CD14-positive monocyte (primary cell): ENCODE data around the gene HAGH. TPM values are rescaled to one million over a fixed set of nuclear protein-coding genes. Genes with fewer than 3 reads are reported as not detected.

Experiments used
- DNase-seq, 3 donors: peaks; one replicate each; pipeline ENCODE4 v3.0.0-alpha.2; 2011 to 2022
- H2AFZ ChIP-seq: 2 replicates; pipeline ENCODE4 v1.6.0; 2012; ENCODE audit warnings: mild to moderate bottlenecking, low read depth, low read length, inconsistent platforms; ENCODE audit not compliant: insufficient read depth, poor library complexity, severe bottlenecking
- H3K27ac ChIP-seq, 2 donors: 1 replicate in 1 of 2; 2 replicates in 1 of 2; pipeline ENCODE4 v1.5.1; 2012 to 2013; ENCODE audit warnings: low read length in 2 of 2, control low read depth in 1 of 2, inconsistent platforms in 1 of 2, low read depth in 1 of 2, mild to moderate bottlenecking in 1 of 2
- H3K27me3 ChIP-seq, 2 donors: one replicate each; pipeline versions ENCODE4 v1.6.0 to v1.6.1; 2011 to 2013; ENCODE audit warnings: low read length in 2 of 2; ENCODE audit not compliant: control insufficient read depth in 2 of 2, insufficient read depth in 2 of 2
- H3K36me3 ChIP-seq, 2 donors: replicated peaks in 1 of 2; 1 replicate in 1 of 2; 2 replicates in 1 of 2; pipeline versions ENCODE4 v1.5.1 to v1.6.1; 2012 to 2013; ENCODE audit warnings: low read length in 2 of 2, control low read depth in 1 of 2, inconsistent platforms in 1 of 2, mild to moderate bottlenecking in 1 of 2; ENCODE audit not compliant: insufficient read depth in 2 of 2, control insufficient read depth in 1 of 2
- H3K4me1 ChIP-seq, 2 donors: 1 replicate in 1 of 2; 2 replicates in 1 of 2; pipeline versions ENCODE4 v1.5.1 to v1.6.1; 2012 to 2013; ENCODE audit warnings: low read length in 2 of 2, control low read depth in 1 of 2, inconsistent platforms in 1 of 2, mild to moderate bottlenecking in 1 of 2, moderate library complexity in 1 of 2; ENCODE audit not compliant: insufficient read depth in 2 of 2, control insufficient read depth in 1 of 2
- H3K4me2 ChIP-seq: replicated peaks from 2 replicates; pipeline ENCODE3; 2012; ENCODE audit warnings: low read length, moderate library complexity, mild to moderate bottlenecking; ENCODE audit not compliant: poor library complexity, severe bottlenecking; ENCODE audit errors: extremely low read depth
- H3K4me3 ChIP-seq, 3 experiments: fragments of 200-600 bp in 1 of 3; sonication (generic) in 1 of 3; replicated peaks in 1 of 3; 1 replicate in 2 of 3; 2 replicates in 1 of 3; pipeline ENCODE4 v1.5.1; 2011 to 2013; ENCODE audit warnings: low read length in 3 of 3, mild to moderate bottlenecking in 3 of 3, control low read depth in 2 of 3, low read depth in 2 of 3, inconsistent platforms in 1 of 3, moderate library complexity in 1 of 3
- H3K79me2 ChIP-seq: 2 replicates; pipeline ENCODE4 v1.6.0; 2012; ENCODE audit warnings: mild to moderate bottlenecking, control low read depth, inconsistent platforms, low read length, moderate library complexity; ENCODE audit not compliant: insufficient read depth
- H3K9ac ChIP-seq: 2 replicates; pipeline ENCODE4 v1.6.0; 2017; ENCODE audit warnings: low read length, mild to moderate bottlenecking; ENCODE audit not compliant: insufficient read depth, poor library complexity, severe bottlenecking
- H3K9me3 ChIP-seq, 2 donors: replicated peaks in 1 of 2; 1 replicate in 1 of 2; 2 replicates in 1 of 2; pipeline versions ENCODE4 v1.5.1 to v1.6.1; 2012 to 2013; ENCODE audit warnings: low read length in 2 of 2, control low read depth in 1 of 2; ENCODE audit not compliant: control insufficient read depth in 1 of 2, insufficient read depth in 1 of 2
- H4K20me1 ChIP-seq: 2 replicates; pipeline ENCODE4 v1.6.0; 2012; ENCODE audit warnings: mild to moderate bottlenecking, low read length, control low read depth, moderate library complexity; ENCODE audit not compliant: insufficient read depth
- H3K27ac Mint-ChIP-seq, 7 donors: one replicate each; pipeline ENCODE4 v1.8.0; 2020; ENCODE audit warnings: mild to moderate bottlenecking in 7 of 7, mixed read lengths in 7 of 7, moderate library complexity in 6 of 7, inconsistent platforms in 2 of 7
- H3K27me3 Mint-ChIP-seq, 3 donors: one replicate each; pipeline ENCODE4 v1.8.0; 2021 to 2022; ENCODE audit warnings: low read depth in 3 of 3, mild to moderate bottlenecking in 3 of 3, mixed read lengths in 3 of 3, moderate library complexity in 3 of 3, inconsistent platforms in 1 of 3
- H3K36me3 Mint-ChIP-seq, 2 donors: one replicate each; pipeline ENCODE4 v1.8.0; 2020; ENCODE audit warnings: mixed read lengths in 2 of 2, inconsistent platforms in 1 of 2, mild to moderate bottlenecking in 1 of 2
- H3K4me1 Mint-ChIP-seq: one replicate; pipeline ENCODE4 v1.8.0; 2020; ENCODE audit warnings: mild to moderate bottlenecking, mixed read lengths
- H3K4me3 Mint-ChIP-seq, 2 donors: one replicate each; pipeline ENCODE4 v1.8.0; 2020; ENCODE audit warnings: mild to moderate bottlenecking in 2 of 2, mixed read lengths in 2 of 2, moderate library complexity in 1 of 2
- H3K9me3 Mint-ChIP-seq, 7 donors: one replicate each; pipeline ENCODE4 v1.8.0; 2020 to 2022; ENCODE audit warnings: mixed read lengths in 7 of 7, mild to moderate bottlenecking in 6 of 7, moderate library complexity in 6 of 7, inconsistent platforms in 2 of 7
- CTCF ChIP-seq: fragments of 200-600 bp; IDR thresholded peaks from one replicate; pipeline ENCODE4 v1.8.0; 2022; ENCODE audit warnings: antibody characterized with exemption, mild to moderate bottlenecking
- WGBS: methylation state at CpG from one replicate; pipeline ENCODE4 v1.1.5; 2013; ENCODE audit warnings: missing lambda C conversion rate; ENCODE audit not compliant: insufficient coverage; 5-methylcytosine and 5-hydroxymethylcytosine counted together
- intact Hi-C, 2 donors: fragments of 100-400 bp; cut with micrococcal nuclease; formaldehyde crosslinking; loops; one replicate each; pipeline versions ENCODE4 v1.15.0 to v1.15.1; 2023
- polyA plus RNA-seq, 3 donors: library from polyadenylated mRNA; depleted of rRNA in 1 of 3; unstranded in 2 of 3; stranded (reverse) in 1 of 3; fragments of 300-500 nt in 2 of 3; fragments of >200 nt in 1 of 3; fragmentation: Illumina TruSeq in 2 of 3; gene quantifications; 1 replicate in 2 of 3; 2 replicates in 1 of 3; pipeline ENCODE4 v1.2.3, GENCODE V29; 2012 to 2021

The HAGH gene
- polyA plus RNA-seq, 3 donors = 42.6 to 82.1 (median 47.7) TPM

- Histone ChIP-seq H3K4me3 (no peak overlapping the region), H3K36me3 (peaks cover 72% of the 10 kb centered on the region in 2 donors), H3K79me2 (peaks cover 8% of the 10 kb centered on the region), H3K9me3 (no peaks in the 10 kb centered on the region), H3K27ac (no peak overlapping the region), H4K20me1 (peaks cover 40% of the 10 kb centered on the region), H3K9ac (no peak overlapping the region), H2AFZ (no peak overlapping the region), H3K27me3 (no peaks in the 10 kb centered on the region), H3K4me2 (no peak overlapping the region), H3K4me1 (peaks cover 10 to 14% of the 10 kb centered on the region in 2 donors)
- no peak overlapping the region for H3K4me3 Mint-ChIP-seq
- intact Hi-C loops = no loop called here
- H3K9me3 Mint-ChIP-seq = peaks cover 0 to 2% (median 0%) of the 10 kb centered on the region in 7 donors
- no peak overlapping the region for H3K27ac Mint-ChIP-seq
- TF ChIP-seq CTCF = no peak
- H3K27me3 Mint-ChIP-seq = peaks cover 0 to 1% (median 0%) of the 10 kb centered on the region in 3 donors
- whole genome bisulfite sequencing = 95% methylated on average over 18 of the region's 18 CpGs
- no peak for DNase-seq
- H3K36me3 Mint-ChIP-seq = peaks cover 35 to 61% of the 10 kb centered on the region in 2 donors
- peaks cover 9% of the 10 kb centered on the region for H3K4me1 Mint-ChIP-seq
Observed at GRCh38 chr16:1766701-1767100, 59.9 kb downstream of the HAGH start.

DNA sequence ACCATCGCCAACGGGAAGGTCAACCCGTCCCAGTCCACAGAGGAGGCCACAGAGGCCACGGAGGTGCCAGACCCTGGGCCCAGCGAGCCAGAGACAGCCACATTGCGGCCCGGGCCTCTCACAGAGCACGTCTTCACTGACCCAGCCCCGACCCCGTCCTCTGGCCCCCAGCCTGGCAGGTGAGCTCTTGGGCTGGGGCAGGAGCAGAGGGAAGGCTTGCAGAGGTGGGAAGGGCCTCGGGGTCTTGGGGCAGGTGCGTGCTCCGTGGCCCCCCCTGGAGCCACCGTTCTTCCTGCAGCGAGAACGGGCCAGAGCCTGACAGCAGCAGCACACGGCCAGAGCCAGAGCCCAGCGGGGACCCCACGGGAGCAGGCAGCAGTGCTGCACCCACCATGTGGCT, 60.4 kb downstream of the HAGH start:
- H3K27ac Mint-ChIP-seq = peak overlapping the region in 1 of 7 donors; percentile 69
- H3K9me3 Mint-ChIP-seq = peaks cover 0 to 2% (median 0%) of the 10 kb centered on the region in 7 donors
- no peak for TF ChIP-seq CTCF
- no peaks in the 10 kb centered on the region for H3K9me3 ChIP-seq
- H3K36me3 Mint-ChIP-seq = peaks cover 39 to 66% of the 10 kb centered on the region in 2 donors
- H3K4me3 ChIP-seq = no peak overlapping the region
- no peak overlapping the region for H3K4me2 ChIP-seq
- no peaks in the 10 kb centered on the region for H3K27me3 ChIP-seq
- H3K4me1 Mint-ChIP-seq = peaks cover 9% of the 10 kb centered on the region
- WGBS = 97% methylated on average over 19 of the region's 19 CpGs
- H3K4me3 Mint-ChIP-seq = no peak overlapping the region
- H3K27ac ChIP-seq = no peak overlapping the region
- peaks cover 0 to 1% (median 0%) of the 10 kb centered on the region in 3 donors for H3K27me3 Mint-ChIP-seq
- intact Hi-C loops = no loop called here
- peaks cover 10 to 14% of the 10 kb centered on the region in 2 donors for H3K4me1 ChIP-seq
- H3K36me3 ChIP-seq = peaks cover 73 to 76% of the 10 kb centered on the region in 2 donors
- no peak overlapping the region for H2AFZ ChIP-seq
- H3K9ac ChIP-seq = no peak overlapping the region
- DNase-seq = no peak
- H3K79me2 ChIP-seq = peaks cover 6% of the 10 kb centered on the region
- peaks cover 40% of the 10 kb centered on the region for H4K20me1 ChIP-seq
